IPS DF 6.9 (cell line): ENCODE data around the gene ACTN2.
A peak's percentile ranks its signal among the peaks of the same experiment; 100 is the strongest.

Source experiments
- DNase-seq: peaks from one replicate; pipeline ENCODE4 v3.0.0-alpha.2; 2013; ENCODE audit warnings: low read depth, low spot score
- H3K27ac ChIP-seq: one replicate; pipeline ENCODE4 v1.5.1; 2013; ENCODE audit warnings: low read length, control low read depth
- H3K27me3 ChIP-seq: 2 replicates; pipeline ENCODE4 v1.6.1; 2013; ENCODE audit warnings: mild to moderate bottlenecking, low read length; ENCODE audit not compliant: control insufficient read depth, insufficient read depth
- H3K36me3 ChIP-seq: 2 replicates; pipeline ENCODE4 v1.6.1; 2013; ENCODE audit warnings: low read length; ENCODE audit not compliant: control insufficient read depth, insufficient read depth
- H3K4me1 ChIP-seq: 2 replicates; pipeline ENCODE4 v1.6.1; 2013; ENCODE audit warnings: low read length; ENCODE audit not compliant: control insufficient read depth, insufficient read depth
- H3K4me3 ChIP-seq: 2 replicates; pipeline ENCODE4 v1.5.1; 2013; ENCODE audit warnings: mild to moderate bottlenecking, low read length
- H3K9me3 ChIP-seq: 2 replicates; pipeline ENCODE4 v1.6.1; 2013; ENCODE audit warnings: low read length, inconsistent platforms; ENCODE audit not compliant: control insufficient read depth, insufficient read depth
- WGBS: extraction: QIAGEN DNeasy Blood & Tissue Kit; methylation state at CpG from one replicate; pipeline ENCODE4 v1.1.7; 2013; ENCODE audit warnings: mixed read lengths, missing lambda C conversion rate; ENCODE audit not compliant: insufficient read length, insufficient coverage; 5-methylcytosine and 5-hydroxymethylcytosine counted together

The ACTN2 gene

DNA sequence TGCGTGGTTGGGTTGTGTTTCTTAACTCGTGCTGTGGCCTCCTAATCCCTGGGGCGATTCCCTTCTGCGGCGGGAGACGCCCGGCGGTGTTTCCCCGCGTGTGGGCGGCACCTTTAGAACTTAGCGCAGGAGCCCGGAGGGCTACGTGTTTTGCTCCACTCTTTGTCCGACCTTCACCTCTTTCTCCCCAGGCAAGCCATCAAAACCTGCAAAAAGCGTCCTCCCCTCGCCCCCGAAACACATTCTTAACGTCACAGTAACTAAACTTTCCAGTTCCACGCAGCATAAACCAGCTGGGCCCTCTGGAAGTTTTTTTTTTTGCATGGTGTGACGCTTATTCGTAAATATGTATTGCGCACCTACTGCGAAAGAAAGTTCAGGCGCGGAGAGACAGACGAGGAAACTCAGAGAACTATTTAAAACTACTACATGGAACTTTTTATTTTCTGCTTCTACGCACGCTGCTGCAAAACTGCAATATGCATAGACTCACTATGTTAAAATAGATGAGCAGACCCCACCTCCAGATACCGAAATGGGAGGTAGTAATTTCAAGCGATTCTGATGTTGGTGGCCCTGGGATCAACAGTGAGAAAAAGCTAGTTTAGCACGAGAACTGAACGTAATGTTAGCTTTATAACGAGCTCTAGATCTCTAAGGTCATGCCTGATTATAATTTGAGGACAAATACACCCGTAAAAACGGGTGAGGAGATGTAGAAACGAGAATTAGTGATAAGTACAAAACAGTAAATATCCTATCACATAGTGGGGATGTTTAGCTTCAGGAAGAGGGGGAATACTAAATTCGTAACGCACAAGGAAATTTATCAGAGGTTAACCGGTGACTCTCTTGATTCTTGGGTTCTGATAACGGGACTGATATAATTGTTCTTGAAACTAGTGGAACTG is 109.7 kb downstream of the ACTN2 start:
- DNase-seq, result no peak
- Histone ChIP-seq H3K36me3 (no peaks in the 10 kb centered on the region), H3K27me3 (no peaks in the 10 kb centered on the region), H3K9me3 (no peaks in the 10 kb centered on the region), H3K4me3 (peak overlapping the region; percentile 98), H3K27ac (no peak overlapping the region), H3K4me1 (no peaks in the 10 kb centered on the region)
- no CpG with 5 or more reads among the region's 41 CpGs for WGBS

DNA sequence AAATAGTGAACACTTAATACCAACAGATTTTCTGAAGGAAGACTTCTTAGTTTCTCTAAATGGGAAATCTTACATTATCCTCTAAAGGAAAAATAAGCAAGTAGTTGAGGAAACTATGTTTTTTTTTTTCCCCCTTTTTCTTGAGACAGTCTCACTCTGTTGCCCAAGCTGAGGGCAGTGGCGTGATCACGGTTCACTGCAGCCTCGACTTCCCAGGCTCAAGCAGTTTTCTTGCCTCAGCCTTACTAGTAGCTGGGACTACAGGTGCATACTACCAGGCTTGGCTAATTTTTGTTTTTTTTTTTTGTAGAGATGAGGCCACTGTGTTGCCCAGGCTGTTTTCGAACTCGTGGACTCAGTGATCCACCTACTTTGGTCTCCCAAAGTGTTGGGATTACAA is 112.7 kb downstream of the ACTN2 start:
- no CpG with 5 or more reads among the region's 5 CpGs for WGBS
- H3K27me3 ChIP-seq, result no peaks in the 10 kb centered on the region
- H3K4me3 ChIP-seq, result no peak overlapping the region
- DNase-seq, result no peak
- H3K27ac ChIP-seq, result no peak overlapping the region
- no peaks in the 10 kb centered on the region for H3K36me3 ChIP-seq
- H3K9me3 ChIP-seq, result no peaks in the 10 kb centered on the region
- no peaks in the 10 kb centered on the region for H3K4me1 ChIP-seq

DNA sequence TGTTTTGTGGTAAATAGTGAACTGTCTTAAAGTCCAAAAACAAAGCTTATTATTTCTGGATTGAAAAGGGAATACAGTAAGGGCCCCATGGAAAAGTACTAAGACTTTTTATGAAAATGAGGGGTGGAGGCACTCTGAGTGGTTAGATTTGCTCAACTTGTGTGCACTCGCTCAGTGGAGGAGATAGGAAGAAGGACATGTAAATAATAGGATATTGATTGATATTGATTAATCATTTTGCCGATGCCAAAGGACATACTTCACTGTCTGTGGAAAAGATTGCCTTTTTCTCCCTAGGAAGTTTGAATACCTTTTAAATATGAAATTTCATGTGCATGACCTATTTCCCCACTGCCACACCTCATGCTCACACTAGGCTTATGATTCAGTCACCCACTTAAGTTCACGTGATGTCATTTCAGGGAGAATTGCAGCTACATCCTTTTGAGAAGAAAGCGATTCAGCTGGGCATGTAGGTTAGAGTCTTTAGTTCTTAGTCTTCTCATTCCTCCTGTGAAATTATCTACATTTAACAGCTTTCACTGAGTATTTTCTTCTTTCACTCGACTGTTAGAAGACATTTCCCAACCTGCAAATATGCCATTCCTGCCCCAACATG is 113.8 kb downstream of the ACTN2 start:
- Histone ChIP-seq H3K9me3 (no peaks in the 10 kb centered on the region), H3K4me3 (no peak overlapping the region), H3K27me3 (no peaks in the 10 kb centered on the region), H3K4me1 (no peaks in the 10 kb centered on the region), H3K27ac (no peak overlapping the region), H3K36me3 (no peaks in the 10 kb centered on the region)
- no peak for DNase-seq
- WGBS, result no CpG with 5 or more reads among the region's 5 CpGs

DNA sequence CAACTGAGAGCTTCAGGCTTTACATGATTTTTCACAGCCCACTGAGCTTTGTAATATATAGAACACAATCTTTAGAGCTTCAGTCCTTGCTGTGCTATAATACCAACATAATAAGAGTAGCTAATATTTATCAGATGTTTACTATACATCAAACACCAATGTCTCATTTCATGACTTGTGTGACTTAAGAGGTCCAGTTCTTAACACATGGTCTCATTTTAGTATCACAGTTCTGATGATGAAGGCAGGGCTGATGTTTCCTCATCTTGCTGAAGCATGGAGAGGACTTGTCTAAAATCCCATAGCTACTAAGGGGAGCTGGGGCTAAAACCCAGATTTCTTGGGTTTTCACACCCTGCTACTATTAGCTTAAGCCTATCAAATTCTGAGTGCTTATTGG is 114.3 kb downstream of the ACTN2 start:
- Histone ChIP-seq H3K27me3 (no peaks in the 10 kb centered on the region), H3K36me3 (no peaks in the 10 kb centered on the region), H3K4me3 (no peak overlapping the region), H3K27ac (no peak overlapping the region), H3K4me1 (no peaks in the 10 kb centered on the region), H3K9me3 (no peaks in the 10 kb centered on the region)
- DNase-seq, result no peak

DNA sequence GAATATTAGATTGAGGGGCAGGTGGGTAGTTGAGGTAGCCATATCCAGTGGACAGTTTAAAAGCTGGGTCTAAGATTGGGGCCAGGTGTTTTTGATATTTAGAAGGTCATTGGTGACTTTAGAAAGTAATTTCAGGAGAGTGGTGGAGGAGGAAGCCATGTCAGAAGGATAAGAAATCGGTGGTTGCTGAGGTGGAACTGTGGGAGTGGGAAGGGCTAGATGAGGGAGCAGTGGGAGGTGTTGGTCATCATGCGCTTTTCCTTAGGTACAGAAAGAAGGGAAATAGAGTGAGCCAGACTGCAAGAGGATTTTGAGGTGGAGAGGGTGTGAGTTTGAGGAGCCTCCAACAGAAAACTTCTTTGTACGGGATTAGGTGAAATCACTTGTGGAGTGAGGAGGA is 116.0 kb downstream of the ACTN2 start:
- no peak for DNase-seq
- H3K36me3 ChIP-seq, result no peaks in the 10 kb centered on the region; the same call in 1 of the 2 replicates
- H3K27ac ChIP-seq, result no peak overlapping the region
- no peak overlapping the region for H3K4me3 ChIP-seq
- H3K9me3 ChIP-seq, result no peaks in the 10 kb centered on the region
- WGBS, result no CpG with 5 or more reads among the region's 3 CpGs
- H3K4me1 ChIP-seq, result no peaks in the 10 kb centered on the region
- no peaks in the 10 kb centered on the region; the same call in 1 of the 2 replicates for H3K27me3 ChIP-seq

DNA sequence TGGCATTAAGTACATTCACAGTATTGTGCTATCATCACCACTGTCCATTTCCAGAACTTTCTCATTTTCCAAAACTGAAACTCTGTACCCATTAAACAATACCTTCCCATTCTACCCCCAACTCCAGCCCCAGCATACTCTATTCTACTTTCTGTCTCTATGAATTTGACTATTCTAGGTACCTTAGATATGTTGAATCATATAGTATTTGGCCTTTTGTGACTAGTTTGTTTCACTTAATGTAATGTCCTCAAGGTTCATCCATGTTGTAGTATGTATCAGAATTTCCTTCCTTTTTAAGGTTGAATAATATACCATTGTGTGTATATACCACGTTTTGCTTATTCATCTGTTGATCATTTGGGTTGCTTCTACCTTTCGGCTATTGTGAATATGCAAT is 120.3 kb downstream of the ACTN2 start:
- WGBS, result no CpG with 5 or more reads among the region's 2 CpGs
- Histone ChIP-seq H3K27ac (no peak overlapping the region), H3K9me3 (no peaks in the 10 kb centered on the region), H3K36me3 (no peaks in the 10 kb centered on the region; the same call in 1 of the 2 replicates), H3K27me3 (no peaks in the 10 kb centered on the region; the same call in 1 of the 2 replicates), H3K4me3 (no peak overlapping the region), H3K4me1 (no peaks in the 10 kb centered on the region)
- DNase-seq, result no peak

DNA sequence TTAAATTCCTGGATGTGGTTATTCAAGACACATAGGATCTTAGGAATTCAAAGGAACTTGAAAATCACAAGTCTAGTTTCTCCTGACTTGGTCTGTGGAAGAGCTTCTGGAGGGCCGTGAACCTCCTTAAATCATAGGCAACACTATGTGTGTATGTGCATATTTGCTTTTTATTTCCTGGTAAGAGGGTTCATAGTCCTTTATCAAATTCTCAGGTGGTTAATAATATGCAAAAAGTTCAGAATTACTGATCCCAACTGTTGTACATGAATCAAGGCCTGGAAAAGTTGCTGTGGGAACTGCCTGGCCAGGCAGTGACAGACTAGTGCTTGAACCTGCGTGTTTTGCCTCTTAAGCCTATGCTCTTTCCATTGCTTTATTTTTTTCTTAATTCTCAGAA is 121.7 kb downstream of the ACTN2 start:
- no peak overlapping the region for H3K4me3 ChIP-seq
- H3K27me3 ChIP-seq, result no peaks in the 10 kb centered on the region; the same call in 1 of the 2 replicates
- H3K9me3 ChIP-seq, result no peaks in the 10 kb centered on the region
- WGBS, result no CpG with 5 or more reads among the region's 2 CpGs
- no peaks in the 10 kb centered on the region; the same call in 1 of the 2 replicates for H3K36me3 ChIP-seq
- H3K27ac ChIP-seq, result no peak overlapping the region
- H3K4me1 ChIP-seq, result no peaks in the 10 kb centered on the region
- DNase-seq, result no peak

DNA sequence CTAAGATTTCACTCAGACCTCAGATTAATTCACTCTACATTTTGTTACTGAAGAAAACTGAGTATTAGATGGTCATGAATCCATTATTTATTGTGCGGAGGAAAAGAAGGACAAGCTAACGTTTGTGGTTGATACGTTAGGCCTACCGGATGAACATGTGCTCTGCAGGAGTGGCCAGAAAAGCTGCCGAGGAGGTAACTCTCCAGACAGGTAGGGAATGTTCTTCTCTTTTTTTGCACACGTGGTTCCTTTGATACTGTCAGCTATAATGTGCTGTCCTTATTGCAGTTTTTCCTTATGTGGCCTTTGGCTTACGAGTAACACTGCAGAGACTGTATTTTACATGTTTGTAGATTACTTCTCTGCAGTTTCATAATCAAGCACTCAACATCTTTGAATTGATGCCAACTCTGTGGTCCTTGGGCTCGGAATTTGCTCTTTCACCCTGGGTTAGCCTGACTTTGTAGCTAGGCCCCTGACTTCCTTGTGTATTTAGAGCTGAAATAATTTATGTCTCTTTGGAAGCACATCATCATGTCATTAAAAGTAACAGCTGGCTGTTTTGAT is 122.3 kb downstream of the ACTN2 start:
- Histone ChIP-seq H3K4me1 (no peaks in the 10 kb centered on the region), H3K9me3 (no peaks in the 10 kb centered on the region), H3K27ac (no peak overlapping the region), H3K27me3 (no peaks in the 10 kb centered on the region; the same call in 1 of the 2 replicates), H3K36me3 (no peaks in the 10 kb centered on the region; the same call in 1 of the 2 replicates), H3K4me3 (no peak overlapping the region)
- WGBS, result no CpG with 5 or more reads among the region's 8 CpGs
- no peak for DNase-seq

DNA sequence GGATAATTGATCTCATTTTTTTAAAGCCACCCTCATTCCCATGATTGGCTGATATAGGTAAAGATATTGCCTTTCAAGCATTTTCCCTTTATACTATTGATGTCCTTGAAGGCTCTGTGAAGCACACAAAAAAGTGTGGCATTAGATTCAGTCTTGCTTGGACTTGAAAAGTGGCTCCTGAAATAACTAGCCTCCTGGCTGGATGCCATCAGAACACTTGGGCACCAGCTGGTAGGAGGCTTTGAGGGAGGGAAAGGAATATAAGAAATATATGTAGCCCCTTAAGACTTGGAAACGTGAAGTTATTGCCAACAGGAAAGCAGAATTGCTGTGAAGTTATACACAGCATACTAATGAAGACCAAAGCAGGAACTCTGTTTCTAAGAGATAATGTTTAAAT is 122.8 kb downstream of the ACTN2 start:
- H3K27me3 ChIP-seq, result no peaks in the 10 kb centered on the region; the same call in 1 of the 2 replicates
- H3K36me3 ChIP-seq, result no peaks in the 10 kb centered on the region; the same call in 1 of the 2 replicates
- WGBS, result no CpG with 5 or more reads among the region's 1 CpG
- no peaks in the 10 kb centered on the region for H3K4me1 ChIP-seq
- DNase-seq, result no peak
- no peak overlapping the region for H3K27ac ChIP-seq
- H3K9me3 ChIP-seq, result no peaks in the 10 kb centered on the region
- H3K4me3 ChIP-seq, result no peak overlapping the region

DNA sequence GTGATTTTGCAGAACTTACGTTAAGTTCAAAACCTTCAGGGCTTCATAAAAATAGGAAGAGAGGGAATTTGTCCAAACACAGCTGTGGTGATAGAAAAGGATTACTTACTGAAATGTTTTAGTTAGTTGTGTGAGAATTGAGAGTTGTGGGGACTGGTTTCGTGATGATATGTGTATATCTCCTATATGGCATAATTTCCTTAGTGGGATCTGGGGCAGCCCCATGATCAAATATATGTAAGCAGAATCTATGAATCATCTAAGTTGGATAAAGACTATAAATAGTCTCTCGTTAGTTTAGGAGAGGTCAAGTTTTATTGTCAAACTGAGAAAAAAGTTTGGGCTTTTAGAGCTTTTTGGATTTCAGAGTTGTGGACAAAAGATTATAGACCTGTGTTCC is 123.7 kb downstream of the ACTN2 start:
- Histone ChIP-seq H3K27ac (no peak overlapping the region), H3K4me3 (no peak overlapping the region), H3K36me3 (no peaks in the 10 kb centered on the region; the same call in 1 of the 2 replicates), H3K27me3 (no peaks in the 10 kb centered on the region; the same call in 1 of the 2 replicates), H3K9me3 (no peaks in the 10 kb centered on the region), H3K4me1 (no peaks in the 10 kb centered on the region)
- 100% methylated on average over 1 of the region's 3 CpGs for WGBS
- DNase-seq, result no peak
